Measurements from ENCODE around the gene ATRIP. TPM values are rescaled to one million over a fixed set of nuclear protein-coding genes. Genes with fewer than 3 reads are reported as not detected.

Gene ATRIP
- polyA plus RNA-seq, 1 of the 3 experiments (the other 2 are of a cell fraction), result 5.6 TPM

DNA sequence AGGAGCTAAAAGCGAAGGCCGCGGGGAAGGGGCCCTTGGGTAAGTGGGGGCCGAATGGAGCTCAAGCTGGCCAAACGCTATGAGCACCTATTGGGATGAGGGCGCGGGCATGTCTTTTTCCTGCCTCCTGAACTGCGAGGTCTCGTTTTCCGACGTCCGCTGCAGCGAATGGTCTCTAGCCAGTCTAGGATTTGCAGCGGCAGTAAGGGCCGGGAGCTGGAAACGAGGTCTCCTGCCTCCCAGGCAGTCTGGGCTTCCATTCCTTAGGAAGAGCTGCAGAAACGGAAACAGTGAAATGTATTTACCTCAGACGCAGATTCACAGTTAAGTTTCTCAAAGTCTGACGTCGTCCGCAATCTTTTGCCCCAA, 6.0 kb upstream of the ATRIP start (continued):
- TF ChIP-seq ELF1 (IDR thresholded peaks at IDR 0.05), result no peak
- TF ChIP-seq NRF1 (IDR thresholded peaks at IDR 0.05; ENCODE audit: low read depth, low read length), result no peak
- TF ChIP-seq RCOR1 (IDR thresholded peaks at IDR 0.05; ENCODE audit: low read length), result no peak
- no peak for TF ChIP-seq MAX (IDR thresholded peaks at IDR 0.05; ENCODE audit: low read depth)

DNA sequence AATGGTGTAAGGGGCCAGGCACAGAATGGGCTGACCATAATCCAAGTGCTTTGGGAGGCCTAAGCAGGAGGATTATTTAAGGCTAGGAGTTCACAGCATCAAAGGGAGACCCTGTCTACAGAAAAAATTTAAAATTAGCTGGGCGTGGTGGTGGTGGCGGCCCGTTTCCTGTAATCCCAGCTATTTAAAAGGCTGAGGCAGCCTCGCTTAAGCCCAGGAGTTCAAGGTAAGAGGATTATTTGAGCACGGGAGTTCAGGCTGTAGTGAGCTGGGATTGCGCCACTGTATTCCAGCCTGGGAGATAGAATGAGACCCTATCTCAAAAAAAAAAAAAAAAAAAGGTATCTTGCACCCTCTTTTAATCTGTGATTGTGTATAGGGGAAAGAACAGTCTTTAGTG, 4.6 kb upstream of the ATRIP start:
- peak overlapping the region; percentile 85 for H3K4me2 ChIP-seq
- peak overlapping the region; percentile 86; the same call in 1 of the 2 replicates for H3K9ac ChIP-seq
- peaks cover 32% of the 10 kb centered on the region for H3F3A ChIP-seq (replicated peaks; ENCODE audit: insufficient read depth)
- 94% methylated on average over 6 of the region's 6 CpGs for WGBS (ENCODE audit: low lambda C conversion rate)
- H3K9me2 ChIP-seq, result no peaks in the 10 kb centered on the region
- TF ChIP-seq FOXJ3 (CRISPR knock-in tag; IDR thresholded peaks at IDR 0.05) (no peak), MXI1 (IDR thresholded peaks at IDR 0.05; ENCODE audit: low read depth, low read length) (no peak), CHD2 (IDR thresholded peaks at IDR 0.05; ENCODE audit: low read length, partially characterized antibody) (no peak), RCOR1 (IDR thresholded peaks at IDR 0.05; ENCODE audit: low read length) (no peak), TAF1 (IDR thresholded peaks at IDR 0.05; ENCODE audit: borderline replicate concordance, low read depth, low read length) (no peak), RXRA (IDR thresholded peaks at IDR 0.05; ENCODE audit: borderline replicate concordance, low read depth) (no peak), MAX (IDR thresholded peaks at IDR 0.05; ENCODE audit: low read depth) (no peak), RFX5 (IDR thresholded peaks at IDR 0.05; ENCODE audit: low read length) (no peak), RAD21 (IDR thresholded peaks at IDR 0.05; ENCODE audit: low read length) (no peak), GABPA (IDR thresholded peaks at IDR 0.05; ENCODE audit: low read depth) (no peak), EP300 (IDR thresholded peaks at IDR 0.05; ENCODE audit: borderline replicate concordance in 1 of 2, low read depth in 1 of 2, low read length in 1 of 2) (no peak), NFIC (IDR thresholded peaks at IDR 0.05; ENCODE audit: borderline replicate concordance) (no peak), GATA2 (CRISPR knock-in tag; IDR thresholded peaks at IDR 0.05) (no peak), SMC3 (IDR thresholded peaks at IDR 0.05; ENCODE audit: low read depth, low read length) (no peak), NRF1 (IDR thresholded peaks at IDR 0.05; ENCODE audit: low read depth, low read length) (no peak)
- TF ChIP-seq, protein P1, sequence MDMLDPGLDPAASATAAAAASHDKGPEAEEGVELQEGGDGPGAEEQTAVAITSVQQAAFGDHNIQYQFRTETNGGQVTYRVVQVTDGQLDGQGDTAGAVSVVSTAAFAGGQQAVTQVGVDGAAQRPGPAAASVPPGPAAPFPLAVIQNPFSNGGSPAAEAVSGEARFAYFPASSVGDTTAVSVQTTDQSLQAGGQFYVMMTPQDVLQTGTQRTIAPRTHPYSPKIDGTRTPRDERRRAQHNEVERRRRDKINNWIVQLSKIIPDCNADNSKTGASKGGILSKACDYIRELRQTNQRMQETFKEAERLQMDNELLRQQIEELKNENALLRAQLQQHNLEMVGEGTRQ (IDR thresholded peaks at IDR 0.05; ENCODE audit: borderline replicate concordance, low read depth, low read length), result no peak
- TF ChIP-seq, protein P2, sequence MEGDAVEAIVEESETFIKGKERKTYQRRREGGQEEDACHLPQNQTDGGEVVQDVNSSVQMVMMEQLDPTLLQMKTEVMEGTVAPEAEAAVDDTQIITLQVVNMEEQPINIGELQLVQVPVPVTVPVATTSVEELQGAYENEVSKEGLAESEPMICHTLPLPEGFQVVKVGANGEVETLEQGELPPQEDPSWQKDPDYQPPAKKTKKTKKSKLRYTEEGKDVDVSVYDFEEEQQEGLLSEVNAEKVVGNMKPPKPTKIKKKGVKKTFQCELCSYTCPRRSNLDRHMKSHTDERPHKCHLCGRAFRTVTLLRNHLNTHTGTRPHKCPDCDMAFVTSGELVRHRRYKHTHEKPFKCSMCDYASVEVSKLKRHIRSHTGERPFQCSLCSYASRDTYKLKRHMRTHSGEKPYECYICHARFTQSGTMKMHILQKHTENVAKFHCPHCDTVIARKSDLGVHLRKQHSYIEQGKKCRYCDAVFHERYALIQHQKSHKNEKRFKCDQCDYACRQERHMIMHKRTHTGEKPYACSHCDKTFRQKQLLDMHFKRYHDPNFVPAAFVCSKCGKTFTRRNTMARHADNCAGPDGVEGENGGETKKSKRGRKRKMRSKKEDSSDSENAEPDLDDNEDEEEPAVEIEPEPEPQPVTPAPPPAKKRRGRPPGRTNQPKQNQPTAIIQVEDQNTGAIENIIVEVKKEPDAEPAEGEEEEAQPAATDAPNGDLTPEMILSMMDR (IDR thresholded peaks at IDR 0.05), result no peak
- TF ChIP-seq, protein P3, sequence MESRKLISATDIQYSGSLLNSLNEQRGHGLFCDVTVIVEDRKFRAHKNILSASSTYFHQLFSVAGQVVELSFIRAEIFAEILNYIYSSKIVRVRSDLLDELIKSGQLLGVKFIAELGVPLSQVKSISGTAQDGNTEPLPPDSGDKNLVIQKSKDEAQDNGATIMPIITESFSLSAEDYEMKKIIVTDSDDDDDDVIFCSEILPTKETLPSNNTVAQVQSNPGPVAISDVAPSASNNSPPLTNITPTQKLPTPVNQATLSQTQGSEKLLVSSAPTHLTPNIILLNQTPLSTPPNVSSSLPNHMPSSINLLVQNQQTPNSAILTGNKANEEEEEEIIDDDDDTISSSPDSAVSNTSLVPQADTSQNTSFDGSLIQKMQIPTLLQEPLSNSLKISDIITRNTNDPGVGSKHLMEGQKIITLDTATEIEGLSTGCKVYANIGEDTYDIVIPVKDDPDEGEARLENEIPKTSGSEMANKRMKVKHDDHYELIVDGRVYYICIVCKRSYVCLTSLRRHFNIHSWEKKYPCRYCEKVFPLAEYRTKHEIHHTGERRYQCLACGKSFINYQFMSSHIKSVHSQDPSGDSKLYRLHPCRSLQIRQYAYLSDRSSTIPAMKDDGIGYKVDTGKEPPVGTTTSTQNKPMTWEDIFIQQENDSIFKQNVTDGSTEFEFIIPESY (IDR thresholded peaks at IDR 0.05; ENCODE audit: borderline replicate concordance, low read depth), result no peak
- H3K9me3 ChIP-seq, result no peaks in the 10 kb centered on the region
- no peak overlapping the region; a peak in 1 of 4 replicates for H3K27ac ChIP-seq (ENCODE audit: low read depth in 2 of 2, low read length in 1 of 2)
- no peaks in the 10 kb centered on the region for H3K27me3 ChIP-seq (ENCODE audit: insufficient read depth)
- H3K4me3 ChIP-seq (ENCODE audit: low read depth in 2 of 2, low read length in 1 of 2), result peak overlapping the region; percentile 79 to 86; a peak in 2 of 4 replicates
- H4K20me1 ChIP-seq (ENCODE audit: insufficient read depth), result peaks cover 9% of the 10 kb centered on the region
- peaks cover 8 to 24% of the 10 kb centered on the region in 2 experiments for H3K4me1 ChIP-seq (ENCODE audit: control insufficient read depth in 1 of 2, insufficient read depth in 2 of 2, low read depth in 1 of 2, low read length in 1 of 2)
- peaks cover 21 to 27% of the 10 kb centered on the region in 2 experiments for H3K36me3 ChIP-seq (replicated peaks in 1 of 2; ENCODE audit: control insufficient read depth in 1 of 2, insufficient read depth in 2 of 2, low read length in 1 of 2)
- no peak for DNase-seq
- H2AFZ ChIP-seq (ENCODE audit: low read depth), result no peak overlapping the region
- H3K79me2 ChIP-seq (ENCODE audit: insufficient read depth), result peaks cover 59% of the 10 kb centered on the region
- POLR2A ChIA-PET, result interaction anchor here (0.7 kb wide), 1 partner anchor 1749 kb away, joined by 3 read pairs; the partner anchor contains the start of gene GNAT1
- CTCF ChIA-PET, result interaction anchor here (0.6 to 3.4 kb wide), 3 partner anchors 107 to 247 kb away, joined by 3 to 18 read pairs (median 13); no protein-coding TSS in a partner anchor
